Parathyroid adenoma (tissue), 2 donors: ENCODE measurements around the gene ZNF362.
"Not testable (repeated sequence)": the region's sequence is repeated elsewhere in the genome, so short reads cannot be mapped to it uniquely, and the experiment has no call there.

Experiments
- H2AFZ ChIP-seq: fragments of 300-600 bp; sonication (generic); one replicate; pipeline ENCODE4 v1.7.0; 2017; ENCODE audit warnings: antibody characterized with exemption, mild to moderate bottlenecking
- H3K27ac ChIP-seq: fragments of 300-600 bp; sonication (generic); one replicate; pipeline ENCODE4 v1.7.0; 2017
- H3K27me3 ChIP-seq: fragments of 300-600 bp; sonication (generic); one replicate; pipeline ENCODE4 v1.7.0; 2017; ENCODE audit warnings: low read length; ENCODE audit not compliant: control insufficient read depth, insufficient read depth
- H3K36me3 ChIP-seq: fragments of 300-600 bp; sonication (generic); one replicate; pipeline ENCODE4 v1.7.0; 2017; ENCODE audit warnings: low read length; ENCODE audit not compliant: control insufficient read depth, insufficient read depth
- H3K4me1 ChIP-seq: fragments of 300-600 bp; sonication (generic); one replicate; pipeline ENCODE4 v1.7.0; 2017; ENCODE audit warnings: control low read depth
- H3K4me2 ChIP-seq: fragments of 300-600 bp; sonication (generic); one replicate; pipeline ENCODE4 v1.7.0; 2017; ENCODE audit warnings: low read length
- H3K4me3 ChIP-seq: fragments of 300-600 bp; sonication (generic); one replicate; pipeline ENCODE4 v1.7.0; 2017; ENCODE audit warnings: low read depth, low read length
- H3K79me2 ChIP-seq: fragments of 300-600 bp; sonication (generic); one replicate; pipeline ENCODE4 v1.7.0; 2017; ENCODE audit warnings: control low read depth
- H3K9ac ChIP-seq: fragments of 300-600 bp; sonication (generic); one replicate; pipeline ENCODE4 v1.7.0; 2017; ENCODE audit warnings: mild to moderate bottlenecking
- H3K9me3 ChIP-seq: fragments of 300-600 bp; sonication (generic); one replicate; pipeline ENCODE4 v1.7.0; 2017; ENCODE audit warnings: low read length; ENCODE audit not compliant: control insufficient read depth
- TF ChIP-seq, protein P1 (sequence below): fragments of 300-600 bp; sonication (generic); IDR thresholded peaks from one replicate; pipeline ENCODE4 v1.7.0; 2017; ENCODE audit warnings: antibody characterized with exemption, mild to moderate bottlenecking
- donor health status: primary hyperparathyroidism.

ZNF362 gene

DNA sequence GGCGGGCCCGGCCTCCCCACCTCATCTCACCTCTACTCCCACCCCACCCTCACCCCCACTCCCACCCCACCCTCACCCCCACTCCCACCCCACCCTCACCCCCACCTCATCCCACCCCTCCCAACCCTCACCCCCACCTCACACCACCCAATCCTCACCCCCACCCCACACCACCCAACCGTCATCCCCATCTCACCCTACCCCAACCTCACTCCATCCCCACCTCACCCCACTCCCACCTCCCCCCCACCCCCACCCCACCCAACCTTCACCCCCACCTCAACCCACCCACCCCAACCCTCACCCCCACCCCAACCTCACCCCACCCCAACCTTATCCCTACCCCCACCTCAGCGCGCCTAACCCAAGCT, 51.2 kb downstream of the ZNF362 start:
- Histone ChIP-seq H3K27ac (no peak overlapping the region), H3K9ac (no peak overlapping the region), H3K27me3 (no peaks in the 10 kb centered on the region), H3K4me1 (no peaks in the 10 kb centered on the region), H3K9me3 (no peaks in the 10 kb centered on the region), H3K4me3 (no peak overlapping the region), H2AFZ (no peak overlapping the region), H3K4me2 (no peak overlapping the region), H3K79me2 (no peaks in the 10 kb centered on the region), H3K36me3 (no peaks in the 10 kb centered on the region)
- TF ChIP-seq, protein P1, sequence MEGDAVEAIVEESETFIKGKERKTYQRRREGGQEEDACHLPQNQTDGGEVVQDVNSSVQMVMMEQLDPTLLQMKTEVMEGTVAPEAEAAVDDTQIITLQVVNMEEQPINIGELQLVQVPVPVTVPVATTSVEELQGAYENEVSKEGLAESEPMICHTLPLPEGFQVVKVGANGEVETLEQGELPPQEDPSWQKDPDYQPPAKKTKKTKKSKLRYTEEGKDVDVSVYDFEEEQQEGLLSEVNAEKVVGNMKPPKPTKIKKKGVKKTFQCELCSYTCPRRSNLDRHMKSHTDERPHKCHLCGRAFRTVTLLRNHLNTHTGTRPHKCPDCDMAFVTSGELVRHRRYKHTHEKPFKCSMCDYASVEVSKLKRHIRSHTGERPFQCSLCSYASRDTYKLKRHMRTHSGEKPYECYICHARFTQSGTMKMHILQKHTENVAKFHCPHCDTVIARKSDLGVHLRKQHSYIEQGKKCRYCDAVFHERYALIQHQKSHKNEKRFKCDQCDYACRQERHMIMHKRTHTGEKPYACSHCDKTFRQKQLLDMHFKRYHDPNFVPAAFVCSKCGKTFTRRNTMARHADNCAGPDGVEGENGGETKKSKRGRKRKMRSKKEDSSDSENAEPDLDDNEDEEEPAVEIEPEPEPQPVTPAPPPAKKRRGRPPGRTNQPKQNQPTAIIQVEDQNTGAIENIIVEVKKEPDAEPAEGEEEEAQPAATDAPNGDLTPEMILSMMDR = no peak

DNA sequence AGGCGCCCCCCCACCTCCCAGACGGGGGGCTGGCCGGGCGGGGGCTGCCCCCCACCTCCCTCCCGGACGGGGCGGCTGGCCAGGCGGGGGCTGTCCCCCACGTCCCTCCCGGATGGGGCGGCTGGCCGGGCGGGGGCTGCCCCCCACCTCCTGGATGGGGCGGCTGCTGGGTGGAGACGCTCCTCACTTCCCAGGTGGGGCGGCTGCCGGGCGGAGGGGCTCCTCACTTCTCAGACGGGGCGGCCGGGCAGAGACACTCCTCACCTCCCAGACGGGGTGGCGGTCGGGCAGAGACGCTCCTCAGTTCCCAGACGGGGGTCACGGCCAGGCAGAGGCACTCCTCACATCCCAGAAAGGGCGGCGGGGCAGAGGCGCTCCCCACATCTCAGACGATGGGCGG, 53.1 kb downstream of the ZNF362 start:
- H3K9me3 ChIP-seq, H3K27ac ChIP-seq, H3K4me1 ChIP-seq, H3K36me3 ChIP-seq, H3K9ac ChIP-seq, H2AFZ ChIP-seq, H3K27me3 ChIP-seq, H3K4me3 ChIP-seq, H3K79me2 ChIP-seq, H3K4me2 ChIP-seq: not testable (repeated sequence)

DNA sequence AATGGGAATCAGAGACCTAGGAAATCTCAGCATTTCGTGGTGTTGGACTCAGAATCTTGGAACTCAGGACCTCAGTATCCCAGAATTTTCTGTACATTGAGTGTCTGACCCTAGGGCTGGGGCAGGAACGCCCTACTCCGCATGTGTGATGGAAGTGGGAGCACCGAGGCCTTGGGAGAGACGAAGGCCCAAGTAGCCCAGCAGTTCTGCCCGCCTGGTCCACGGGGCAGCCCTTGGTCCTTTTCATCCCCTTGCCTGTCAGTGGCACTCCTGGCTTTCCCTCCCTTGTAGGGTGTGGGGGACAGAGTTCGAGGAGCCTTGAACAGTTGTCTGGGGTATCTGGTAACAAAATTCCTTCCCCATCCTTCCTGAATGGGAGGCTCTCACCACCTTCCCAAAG, 54.4 kb downstream of the ZNF362 start:
- TF ChIP-seq, protein P1 = no peak
- Histone ChIP-seq H3K27me3 (no peaks in the 10 kb centered on the region), H3K79me2 (no peaks in the 10 kb centered on the region), H3K9ac (no peak overlapping the region), H3K4me3 (no peak overlapping the region), H3K27ac (no peak overlapping the region), H3K4me1 (no peaks in the 10 kb centered on the region), H3K4me2 (no peak overlapping the region), H3K9me3 (no peaks in the 10 kb centered on the region), H2AFZ (no peak overlapping the region), H3K36me3 (no peaks in the 10 kb centered on the region)

DNA sequence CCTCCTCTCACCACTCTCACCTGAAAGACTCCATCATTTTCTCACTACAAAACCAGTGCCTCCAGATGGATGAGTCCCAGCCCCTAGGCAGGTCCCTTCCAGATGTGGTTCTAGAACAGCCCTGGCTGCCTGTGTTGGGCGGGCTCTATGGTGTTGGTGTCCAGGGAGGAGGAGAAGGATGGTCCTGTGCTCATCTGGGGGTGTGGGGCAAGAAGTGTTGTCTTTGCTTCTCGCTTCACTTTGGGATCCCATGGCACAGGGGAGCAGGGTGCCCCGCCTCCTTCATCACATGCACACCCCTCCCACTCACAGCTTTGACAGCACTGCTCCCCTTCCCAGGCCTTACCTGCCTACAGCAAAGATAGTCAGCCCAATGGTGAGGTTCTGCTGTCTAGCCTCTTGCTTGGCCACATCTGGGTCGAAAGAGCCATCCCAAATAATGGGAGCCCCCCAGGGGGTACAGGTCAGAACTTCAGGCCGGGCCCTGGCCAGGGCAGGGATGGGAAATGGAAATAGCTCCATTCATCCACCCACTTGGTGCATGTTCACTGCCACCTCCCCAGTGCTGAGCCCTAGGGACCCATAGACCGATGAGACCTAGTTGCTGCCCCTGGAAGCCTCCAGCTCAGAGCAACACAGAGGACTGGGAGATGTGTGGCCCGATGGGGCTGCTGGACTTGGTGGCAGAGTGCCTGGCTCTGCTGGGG, 55.6 kb downstream of the ZNF362 start:
- no peaks in the 10 kb centered on the region for H3K4me1 ChIP-seq
- H2AFZ ChIP-seq = no peak overlapping the region
- no peak overlapping the region for H3K9ac ChIP-seq
- H3K79me2 ChIP-seq = no peaks in the 10 kb centered on the region
- TF ChIP-seq, protein P1 = no peak
- H3K36me3 ChIP-seq = no peaks in the 10 kb centered on the region
- H3K4me3 ChIP-seq = no peak overlapping the region
- no peaks in the 10 kb centered on the region for H3K27me3 ChIP-seq
- H3K9me3 ChIP-seq = no peaks in the 10 kb centered on the region
- H3K4me2 ChIP-seq = no peak overlapping the region
- H3K27ac ChIP-seq = no peak overlapping the region

DNA sequence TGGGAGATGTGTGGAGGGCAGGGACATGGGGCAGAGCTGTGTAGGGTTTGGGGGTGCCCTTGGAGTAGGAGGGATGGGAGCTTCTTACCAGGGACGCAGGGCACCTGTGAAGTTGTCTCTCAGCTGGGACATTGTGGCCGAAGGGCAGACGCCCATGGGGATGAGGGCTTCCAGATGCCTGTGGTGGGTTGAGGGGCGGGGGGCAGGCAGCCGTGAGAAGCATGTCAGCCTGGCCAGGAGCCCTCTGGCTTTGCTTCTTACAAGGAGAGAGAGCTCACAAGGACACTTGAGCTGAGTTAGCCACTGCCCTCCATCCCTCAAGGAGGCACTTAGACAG, 56.1 kb downstream of the ZNF362 start:
- Histone ChIP-seq H3K4me2 (no peak overlapping the region), H3K4me1 (no peaks in the 10 kb centered on the region), H3K4me3 (no peak overlapping the region), H3K27ac (no peak overlapping the region), H3K27me3 (no peaks in the 10 kb centered on the region), H3K36me3 (no peaks in the 10 kb centered on the region), H3K9me3 (no peaks in the 10 kb centered on the region), H3K79me2 (no peaks in the 10 kb centered on the region), H3K9ac (no peak overlapping the region), H2AFZ (no peak overlapping the region)
- TF ChIP-seq, protein P1 = no peak
